Measurements from ENCODE around the gene SHC1.

SHC1 gene

GRCh38 chr1:154940213-154940560 lies 30.4 kb downstream of the SHC1 start:
- DNase-seq (ENCODE audit: low spot score) (no peak), FAIRE-seq (no peak)

- FAIRE-seq (no peak), DNase-seq (ENCODE audit: low spot score) (no peak)
Observed at GRCh38 chr1:154938604-154939399, 31.7 kb downstream of the SHC1 start.

- FAIRE-seq = no peak
- DNase-seq (ENCODE audit: low spot score) = no peak
Observed at GRCh38 chr1:154937988-154938386, 32.6 kb downstream of the SHC1 start.

GRCh38 chr1:154937085-154937987 lies 33.2 kb downstream of the SHC1 start:
- FAIRE-seq (no peak), DNase-seq (ENCODE audit: low spot score) (peak; percentile 79)

GRCh38 chr1:154936555-154937084 lies 33.9 kb downstream of the SHC1 start, which contains the start of gene PMVK:
Gene PMVK, minus strand, starts transcription at chr1:154936719. Its CDS starts 34 bp downstream, at chr1:154936685.
- no peak for FAIRE-seq

GRCh38 chr1:154935749-154936554 lies 34.6 kb downstream of the SHC1 start:
- FAIRE-seq (no peak), DNase-seq (ENCODE audit: low spot score) (no peak)

More at GRCh38 chr1:154936555-154937084, 33.9 kb downstream of the SHC1 start, which contains the start of gene PMVK:
- DNase-seq (ENCODE audit: low spot score) = peak; percentile 84

GRCh38 chr1:154934358-154934948 lies 36.1 kb downstream of the SHC1 start:
- FAIRE-seq (no peak), DNase-seq (ENCODE audit: low spot score) (no peak)

GRCh38 chr1:154931940-154932487 lies 38.5 kb downstream of the SHC1 start:
- DNase-seq (ENCODE audit: low spot score) (peak; percentile 74), FAIRE-seq (peak; percentile 78)

- no peak for FAIRE-seq
- DNase-seq (ENCODE audit: low spot score) = no peak
Observed at GRCh38 chr1:154926201-154926600, 44.3 kb downstream of the SHC1 start.

GRCh38 chr1:154925335-154926170 lies 45.0 kb downstream of the SHC1 start:
- no peak for DNase-seq (ENCODE audit: low spot score)
- FAIRE-seq = no peak

GRCh38 chr1:154923695-154924094 lies 46.9 kb downstream of the SHC1 start:
- no peak for FAIRE-seq
- DNase-seq (ENCODE audit: low spot score) = no peak

GRCh38 chr1:154913273-154913672 lies 57.3 kb downstream of the SHC1 start:
- no peak for DNase-seq (ENCODE audit: low spot score)
- FAIRE-seq = no peak

GRCh38 chr1:154912755-154913154 lies 57.8 kb downstream of the SHC1 start:
- no peak for DNase-seq (ENCODE audit: low spot score)
- no peak for FAIRE-seq

Measured in RCC 7860 (cell line).